Measurements from ENCODE around the gene TRMT61A.

DNA sequence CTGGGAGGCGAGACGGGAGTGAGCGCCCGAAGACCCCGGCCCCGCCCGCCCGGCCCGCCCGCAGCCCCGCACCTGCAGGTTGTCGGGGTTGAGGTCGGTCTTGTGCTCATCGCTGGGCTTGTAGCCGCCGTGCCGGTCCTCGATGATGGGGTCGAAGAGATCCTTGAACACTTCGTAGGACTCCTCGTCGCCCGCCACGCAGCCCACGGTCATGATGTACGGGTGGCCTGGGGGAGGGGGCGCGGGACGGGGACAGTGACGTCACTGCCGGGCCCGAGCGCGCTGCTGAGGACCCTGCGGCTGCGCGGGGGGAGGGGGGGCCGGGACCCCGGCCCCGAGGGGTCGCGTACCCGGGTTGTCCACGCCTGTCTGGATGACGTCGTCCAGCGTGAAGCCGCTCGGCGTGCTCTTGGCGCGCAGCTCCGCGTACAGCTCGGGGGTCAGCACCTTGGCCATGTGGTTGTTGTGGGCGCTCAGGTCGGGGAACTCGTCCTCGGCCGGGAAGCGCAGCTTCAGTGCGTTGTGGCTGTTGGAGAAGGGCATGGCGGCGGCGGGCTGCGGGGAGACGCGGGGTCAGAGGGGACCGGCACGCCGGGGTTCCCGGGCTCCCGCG lies 6.9 kb upstream of the TRMT61A start:
- no peak for TF ChIP-seq CTCF (IDR thresholded peaks at IDR 0.05)
- TF ChIP-seq POLR2A (IDR thresholded peaks at IDR 0.05), result no peak
